GM12878 (cell line): ENCODE data around the gene FAS. TPM values are rescaled to one million over a fixed set of nuclear protein-coding genes. Genes with fewer than 3 reads are reported as not detected.

Experiments
- ATAC-seq: fragments of 200-7000 bp; cut with Tn5 transposase; 3 replicates; pipeline ENCODE4 v1.9.1; 2020; ENCODE audit warnings: mild to moderate bottlenecking, moderate library complexity
- BruUV-seq: library from RNA; stranded (reverse); fragments of 400-500 nt; replicated peaks from 2 replicates; lab custom pipeline; 2021; lab: Mats Ljungman, UMichigan
- CTCF ChIA-PET: fragments of 300-600 bp; sonication (Branson Sonifier 250); formaldehyde crosslinking; extraction: SDS; loops from one replicate; lab custom pipeline; 2021; ENCODE audit warnings: inconsistent platforms; lab: Yijun Ruan, JAX
- POLR2A ChIA-PET: fragments of 350-600 bp; formaldehyde crosslinking; extraction: SDS; loops from one replicate; lab custom pipeline; 2021; ENCODE audit warnings: inconsistent platforms; lab: Charles Lee
- RAD21 ChIA-PET: fragments of 300-600 bp; sonication (Branson Sonifier 250); formaldehyde crosslinking; loops from one replicate; lab custom pipeline; 2023; ENCODE audit warnings: antibody characterized with exemption; ENCODE audit not compliant: unreplicated experiment; lab: Charles Lee
- SMC1A ChIA-PET: fragments of 300-600 bp; sonication (Branson Sonifier 250); formaldehyde crosslinking; loops from one replicate; lab custom pipeline; 2023; ENCODE audit not compliant: unreplicated experiment, uncharacterized antibody; lab: Charles Lee
- DNase-seq: peaks from one replicate; pipeline ENCODE4 v3.0.0-alpha.2; 2011; ENCODE audit warnings: low read depth, low spot score
- FAIRE-seq: peaks from 3 replicates; lab custom pipeline; 2011; peaks lifted over from hg19 to GRCh38; lab: Jason Lieb, UNC
- H2AFZ ChIP-seq: 2 replicates; pipeline ENCODE4 v1.6.0; 2011; ENCODE audit warnings: low read depth, low read length, control low read depth; ENCODE audit not compliant: control insufficient read depth
- H3K27ac ChIP-seq: 2 replicates; pipeline ENCODE4 v1.5.1; 2011; ENCODE audit warnings: control low read depth; ENCODE audit not compliant: control insufficient read depth, insufficient read depth
- H3K27me3 ChIP-seq, 2 experiments: replicated peaks in 1 of 2; 2 replicates each; pipeline versions ENCODE4 v1.6.0 to v1.6.1; 2011; ENCODE audit warnings: low read length in 1 of 2; ENCODE audit not compliant: control insufficient read depth in 2 of 2, insufficient read depth in 2 of 2
- H3K36me3 ChIP-seq, 2 experiments: 2 replicates each; pipeline ENCODE4 v1.5.1; 2011; ENCODE audit warnings: low read length in 1 of 2; ENCODE audit not compliant: control insufficient read depth in 2 of 2, insufficient read depth in 2 of 2
- H3K4me1 ChIP-seq: 2 replicates; pipeline ENCODE4 v1.6.1; 2011; ENCODE audit warnings: mild to moderate bottlenecking, low read length, moderate library complexity, mixed read lengths; ENCODE audit not compliant: control insufficient read depth, insufficient read depth
- H3K4me2 ChIP-seq: 2 replicates; pipeline ENCODE4 v1.6.0; 2011; ENCODE audit warnings: control low read depth; ENCODE audit not compliant: control insufficient read depth, insufficient read depth
- H3K4me3 ChIP-seq: fragments of 200-600 bp; sonication (generic); 2 replicates; pipeline ENCODE4 v1.5.1; 2016
- H3K79me2 ChIP-seq: 2 replicates; pipeline ENCODE4 v1.6.0; 2011; ENCODE audit warnings: low read length; ENCODE audit not compliant: control insufficient read depth, insufficient read depth
- H3K9ac ChIP-seq: 2 replicates; pipeline ENCODE4 v1.8.0; 2011; ENCODE audit warnings: low read length, control low read depth, mixed read lengths; ENCODE audit not compliant: control insufficient read depth, insufficient read depth
- H3K9me3 ChIP-seq: replicated peaks from 3 replicates; pipeline ENCODE4 v1.5.1; 2011; ENCODE audit warnings: mild to moderate bottlenecking, low read length; ENCODE audit not compliant: control insufficient read depth, insufficient read depth
- H4K20me1 ChIP-seq: 2 replicates; pipeline ENCODE4 v1.6.0; 2011; ENCODE audit not compliant: control insufficient read depth, insufficient read depth
- ATF2 ChIP-seq: IDR thresholded peaks from 2 replicates; pipeline ENCODE4 v1.6.1; 2012; ENCODE audit warnings: low read length, inconsistent platforms
- CHD2 ChIP-seq: IDR thresholded peaks from 2 replicates; pipeline ENCODE4 v1.6.1; 2011; ENCODE audit warnings: low read depth, low read length, improper control_type of control experiment, borderline replicate concordance
- DPF2 ChIP-seq: fragments of 450-650 bp; IDR thresholded peaks from 2 replicates; pipeline ENCODE4 v1.6.1; 2017; ENCODE audit warnings: mild to moderate bottlenecking
- E2F4 ChIP-seq: IDR thresholded peaks from 2 replicates; pipeline ENCODE4 v1.6.1; 2012; ENCODE audit warnings: low read depth, low read length, improper control_type of control experiment
- IKZF2 ChIP-seq, 2 experiments: fragments of 450-650 bp; IDR thresholded peaks; 2 replicates each; pipeline ENCODE4 v1.6.1; 2017; ENCODE audit warnings: mild to moderate bottlenecking in 2 of 2, moderate library complexity in 2 of 2
- MLLT1 ChIP-seq: fragments of 450-650 bp; IDR thresholded peaks from 2 replicates; pipeline ENCODE4 v1.6.1; 2016; ENCODE audit warnings: mild to moderate bottlenecking
- MTA2 ChIP-seq: fragments of 450-650 bp; IDR thresholded peaks from 2 replicates; pipeline ENCODE4 v1.6.1; 2016; ENCODE audit warnings: low read depth, mild to moderate bottlenecking, moderate library complexity
- NBN ChIP-seq: fragments of 450-650 bp; IDR thresholded peaks from 2 replicates; pipeline ENCODE4 v1.6.1; 2016
- POLR2A ChIP-seq: IDR thresholded peaks from 2 replicates; pipeline ENCODE4 v1.6.1; 2011; ENCODE audit warnings: low read depth, mild to moderate bottlenecking, low read length
- SIN3A ChIP-seq: IDR thresholded peaks from 2 replicates; pipeline ENCODE4 v1.6.1; 2012; ENCODE audit warnings: low read depth, low read length, improper control_type of control experiment
- ZNF622 ChIP-seq: fragments of 450-650 bp; IDR thresholded peaks from 2 replicates; pipeline ENCODE4 v1.6.1; 2017; ENCODE audit warnings: mild to moderate bottlenecking, inconsistent platforms
- WGBS: methylation state at CpG from one replicate; pipeline ENCODE4 v1.1.6; 2016; ENCODE audit warnings: low lambda C conversion rate; ENCODE audit not compliant: insufficient replicate concordance, insufficient coverage; ENCODE audit errors: missing lambda C conversion rate; 5-methylcytosine and 5-hydroxymethylcytosine counted together
- in situ Hi-C: fragments of 300-500 bp; cut with MboI; formaldehyde crosslinking; loops from 9 replicates; pipeline ENCODE4 v1.14.3; 2018; ENCODE audit warnings: mixed read lengths
- intact Hi-C: fragments of 100-400 bp; cut with micrococcal nuclease; formaldehyde crosslinking; loops from one replicate; pipeline ENCODE4 v1.14.2; 2022; ENCODE audit not compliant: unreplicated experiment
- polyA plus RNA-seq, 11 experiments: library from polyadenylated mRNA; depleted of rRNA in 4 of 11; unstranded in 6 of 11; stranded (reverse) in 5 of 11; fragments of >200 nt; fragmentation: Nextera tagmentation in 4 of 11; fragmentation: Illumina TruSeq in 1 of 11; extraction: Ambion mirVana in 4 of 11; extraction: Trizol in 1 of 11; gene quantifications; 1 replicate in 1 of 11; 2 replicates in 10 of 11; pipeline versions ENCODE4 v1.2.1 to v1.2.3, GENCODE V29; 2011 to 2016; ENCODE audit warnings: inconsistent platforms in 2 of 11, missing spikeins in 2 of 11, low read depth in 1 of 11
- total RNA-seq, 4 experiments: library from RNA; depleted of rRNA in 3 of 4; stranded (reverse); fragments of >200 nt in 3 of 4; fragmentation: Illumina TruSeq in 1 of 4; extraction: Trizol in 1 of 4; gene quantifications; 2 replicates each; pipeline versions ENCODE4 v1.2.1 to v1.2.3, GENCODE V29; 2013 to 2021

The FAS gene
- total and polyA plus RNA-seq, 10 of the 15 experiments (the other 5 are each of a cell fraction or from before 2014, with no cell fraction given), result 50.1 to 147 (median 69.9) TPM

- TF ChIP-seq ATF2 (no peak), E2F4 (no peak), MLLT1 (no peak), DPF2 (no peak)
Measured at GRCh38 chr10:88949912-88950837, 40.4 kb upstream of the FAS start (continued).

GRCh38 chr10:88952647-88953111 lies 37.9 kb upstream of the FAS start, which contains the start of gene ACTA2:
ACTA2 (minus strand) TSS chr10:88952773; CDS start chr10:88948930, 3,843 bp downstream.
- no peak within 1 kb of the TSS for H3K27ac ChIP-seq
- BruUV-seq, result no TSS peak
- no peak within 1 kb of the TSS for H3K4me2 ChIP-seq
- H3K4me1 ChIP-seq, result no peaks in the 10 kb centered on the region
- DNase-seq (no peak), ATAC-seq (no peak), FAIRE-seq (no peak)
- 98% methylated on average over 8 of the region's 8 CpGs for WGBS
- H3K4me3 ChIP-seq, result no peak within 1 kb of the TSS
- POLR2A ChIA-PET, result no interaction called here
- TF ChIP-seq MLLT1 (no peak), CHD2 (no peak), POLR2A (no peak), NBN (no peak), IKZF2 (IDR thresholded peaks at IDR 0.05) (no peak), ZNF622 (no peak), MTA2 (no peak), SIN3A (no peak)
- TF ChIP-seq, all 136 proteins: peak for 0
- Histone ChIP-seq H3K27me3 (no peaks in the 10 kb centered on the region), H3K79me2 (no peaks in the 10 kb centered on the region), H3K36me3 (no peaks in the 10 kb centered on the region), H3K9me3 (no peaks in the 10 kb centered on the region), H3K9ac (no peak within 1 kb of the TSS), H4K20me1 (no peaks in the 10 kb centered on the region), H2AFZ (no peak within 1 kb of the TSS)
- in situ Hi-C loops (no loop called here), intact Hi-C loops (no loop called here)
- ChIA-PET SMC1A (interaction anchor here (0.7 kb wide), 1 partner anchor 9 kb away, joined by 3 read pairs; no protein-coding TSS in a partner anchor), RAD21 (no interaction called here), CTCF (interaction anchor here (0.7 kb wide), 1 partner anchor 10 kb away, joined by 3 read pairs; no protein-coding TSS in a partner anchor)
